ENCODE measurements around the gene GUCY2F.

Gene GUCY2F

DNA sequence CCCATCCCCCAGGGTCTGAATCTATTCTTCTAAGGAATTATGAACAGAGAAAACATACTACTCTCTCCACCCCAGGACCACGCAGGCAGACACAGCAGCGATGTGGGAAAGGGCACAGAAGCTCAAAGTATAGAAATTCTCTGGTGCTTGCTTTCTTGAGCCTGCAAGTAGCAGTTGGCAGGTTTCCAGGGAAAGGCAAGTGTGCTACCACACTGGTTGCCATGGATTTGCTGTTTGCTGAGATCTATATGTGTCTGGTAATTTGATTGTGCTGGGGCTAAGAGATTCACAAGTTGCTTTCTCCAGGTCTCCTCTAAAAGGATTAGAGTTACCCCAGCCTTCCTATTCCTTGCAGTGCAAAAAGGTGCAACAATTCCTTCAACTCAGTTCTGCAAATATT is 83.1 kb downstream of the GUCY2F start:
- TF ChIP-seq, protein P1, sequence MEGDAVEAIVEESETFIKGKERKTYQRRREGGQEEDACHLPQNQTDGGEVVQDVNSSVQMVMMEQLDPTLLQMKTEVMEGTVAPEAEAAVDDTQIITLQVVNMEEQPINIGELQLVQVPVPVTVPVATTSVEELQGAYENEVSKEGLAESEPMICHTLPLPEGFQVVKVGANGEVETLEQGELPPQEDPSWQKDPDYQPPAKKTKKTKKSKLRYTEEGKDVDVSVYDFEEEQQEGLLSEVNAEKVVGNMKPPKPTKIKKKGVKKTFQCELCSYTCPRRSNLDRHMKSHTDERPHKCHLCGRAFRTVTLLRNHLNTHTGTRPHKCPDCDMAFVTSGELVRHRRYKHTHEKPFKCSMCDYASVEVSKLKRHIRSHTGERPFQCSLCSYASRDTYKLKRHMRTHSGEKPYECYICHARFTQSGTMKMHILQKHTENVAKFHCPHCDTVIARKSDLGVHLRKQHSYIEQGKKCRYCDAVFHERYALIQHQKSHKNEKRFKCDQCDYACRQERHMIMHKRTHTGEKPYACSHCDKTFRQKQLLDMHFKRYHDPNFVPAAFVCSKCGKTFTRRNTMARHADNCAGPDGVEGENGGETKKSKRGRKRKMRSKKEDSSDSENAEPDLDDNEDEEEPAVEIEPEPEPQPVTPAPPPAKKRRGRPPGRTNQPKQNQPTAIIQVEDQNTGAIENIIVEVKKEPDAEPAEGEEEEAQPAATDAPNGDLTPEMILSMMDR (IDR thresholded peaks at IDR 0.05; ENCODE audit: insufficient read depth, low read depth, low read length, missing control alignments) = no peak
- DNase-seq (ENCODE audit: low read depth) = no peak
- H3K4me3 ChIP-seq (ENCODE audit: low read length) = no peak overlapping the region

DNA sequence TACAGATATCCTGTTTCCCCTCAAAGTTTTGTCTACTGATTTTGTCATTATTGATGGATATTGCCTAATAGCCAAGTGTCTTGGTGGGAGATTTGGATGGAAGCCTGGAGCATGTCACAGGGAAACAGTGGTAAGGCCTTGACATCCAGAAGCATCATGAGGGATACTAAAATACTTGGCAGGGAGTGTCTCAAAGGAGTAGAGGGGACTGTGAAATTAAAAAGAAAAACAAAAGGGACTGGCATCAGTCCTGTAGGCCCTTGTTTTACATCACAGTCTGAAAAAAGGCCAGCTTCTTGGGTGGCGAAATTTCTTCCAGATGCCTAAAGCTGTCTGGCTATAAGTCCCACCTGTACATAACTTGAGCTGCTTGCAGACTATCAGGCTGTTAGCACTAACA is 83.8 kb downstream of the GUCY2F start:
- DNase-seq (ENCODE audit: low read depth) = no peak
- TF ChIP-seq, protein P1 (IDR thresholded peaks at IDR 0.05; ENCODE audit: insufficient read depth, low read depth, low read length, missing control alignments) = no peak

DNA sequence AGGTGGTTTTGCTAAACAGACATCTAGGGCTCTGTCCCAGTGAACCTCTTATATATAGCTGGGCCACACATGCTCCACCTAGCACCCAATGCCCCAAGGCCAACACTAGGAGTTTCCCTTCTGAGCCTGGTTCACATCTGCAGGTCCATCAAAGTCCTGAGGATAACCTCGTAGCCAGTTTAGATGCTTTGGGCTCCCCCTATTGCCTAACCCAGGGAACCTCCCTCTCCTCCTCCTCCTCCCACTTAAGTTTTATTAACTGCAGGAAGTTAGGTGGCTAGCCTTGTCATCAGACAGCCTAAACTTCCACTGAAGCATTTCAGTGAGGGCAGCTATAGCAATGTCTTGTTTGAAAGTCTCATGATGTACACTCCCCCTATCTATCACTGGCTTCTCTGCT is 88.0 kb downstream of the GUCY2F start:
- DNase-seq (ENCODE audit: low read depth) = peak; percentile 9
- TF ChIP-seq, protein P1 (IDR thresholded peaks at IDR 0.05; ENCODE audit: insufficient read depth, low read depth, low read length, missing control alignments) = no peak
- H3K4me3 ChIP-seq (ENCODE audit: low read length) = no peak overlapping the region

More for the DNA sequence above, 83.8 kb downstream of the GUCY2F start:
- H3K4me3 ChIP-seq (ENCODE audit: low read length) = no peak overlapping the region

DNA sequence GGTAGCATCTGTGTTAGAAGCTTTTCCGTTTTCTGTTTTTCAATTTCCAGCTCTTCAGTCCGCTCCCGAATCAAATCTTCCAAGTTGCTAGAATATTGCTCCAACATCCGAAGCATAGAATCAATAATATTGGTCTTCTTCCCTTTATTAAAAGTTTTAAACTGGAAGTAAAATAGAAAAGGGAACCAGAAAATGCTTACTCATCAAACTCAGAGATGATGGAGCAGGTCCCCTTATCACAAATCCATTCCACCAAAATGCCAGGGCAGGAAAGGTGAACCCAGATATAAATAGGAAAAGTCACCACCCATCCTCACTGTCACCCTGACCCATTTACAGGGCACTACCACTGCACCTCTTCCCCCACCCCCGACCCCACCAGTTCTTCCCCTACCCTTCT is 89.0 kb downstream of the GUCY2F start:
- TF ChIP-seq, protein P1 (IDR thresholded peaks at IDR 0.05; ENCODE audit: insufficient read depth, low read depth, low read length, missing control alignments) = no peak
- DNase-seq (ENCODE audit: low read depth) = no peak

DNA sequence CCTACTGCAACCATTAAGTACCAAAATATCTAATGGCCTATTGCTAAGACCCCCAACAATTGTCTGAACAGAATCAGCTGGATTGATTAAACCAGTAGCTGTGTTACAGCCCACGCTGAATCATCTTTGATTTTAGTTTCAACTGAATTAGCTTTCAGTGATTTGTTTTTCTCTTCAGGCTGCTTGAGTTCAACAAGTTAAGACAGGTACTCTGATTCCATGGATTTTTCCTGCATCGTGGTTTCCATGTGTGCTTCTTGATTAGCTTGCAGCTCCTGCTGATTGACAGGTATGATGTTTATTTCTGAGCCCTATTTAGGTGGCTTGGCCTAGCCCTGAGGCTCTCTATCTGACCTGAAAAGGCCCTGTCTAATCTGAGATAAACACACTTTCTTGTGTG is 91.3 kb downstream of the GUCY2F start:
- no peak overlapping the region for H3K4me3 ChIP-seq (ENCODE audit: low read length)
- TF ChIP-seq, protein P1 (IDR thresholded peaks at IDR 0.05; ENCODE audit: insufficient read depth, low read depth, low read length, missing control alignments) = no peak
- DNase-seq (ENCODE audit: low read depth) = peak; percentile 76

More for the DNA sequence above, 89.0 kb downstream of the GUCY2F start:
- no peak overlapping the region for H3K4me3 ChIP-seq (ENCODE audit: low read length)

DNA sequence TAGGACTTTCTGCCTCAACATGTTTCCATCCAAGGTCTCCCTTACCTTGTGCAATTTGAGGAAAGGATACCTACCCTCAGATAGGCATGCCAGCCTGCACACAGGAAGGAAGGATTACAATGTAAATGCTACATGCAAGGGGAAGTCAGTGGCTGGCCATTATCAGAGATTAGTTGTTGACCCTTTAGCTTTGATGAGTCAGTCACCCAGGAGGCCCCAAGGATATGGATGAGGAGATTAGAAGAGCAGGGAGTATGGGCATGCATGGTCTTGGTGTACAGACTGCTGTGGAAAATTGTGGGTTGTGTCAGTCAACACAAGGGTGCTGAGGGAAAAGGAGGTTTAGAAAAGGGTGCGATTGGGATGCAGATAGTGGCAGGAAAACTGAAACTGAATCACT is 92.0 kb downstream of the GUCY2F start:
- DNase-seq (ENCODE audit: low read depth) = no peak
- TF ChIP-seq, protein P1 (IDR thresholded peaks at IDR 0.05; ENCODE audit: insufficient read depth, low read depth, low read length, missing control alignments) = no peak
- H3K4me3 ChIP-seq (ENCODE audit: low read length) = no peak overlapping the region

DNA sequence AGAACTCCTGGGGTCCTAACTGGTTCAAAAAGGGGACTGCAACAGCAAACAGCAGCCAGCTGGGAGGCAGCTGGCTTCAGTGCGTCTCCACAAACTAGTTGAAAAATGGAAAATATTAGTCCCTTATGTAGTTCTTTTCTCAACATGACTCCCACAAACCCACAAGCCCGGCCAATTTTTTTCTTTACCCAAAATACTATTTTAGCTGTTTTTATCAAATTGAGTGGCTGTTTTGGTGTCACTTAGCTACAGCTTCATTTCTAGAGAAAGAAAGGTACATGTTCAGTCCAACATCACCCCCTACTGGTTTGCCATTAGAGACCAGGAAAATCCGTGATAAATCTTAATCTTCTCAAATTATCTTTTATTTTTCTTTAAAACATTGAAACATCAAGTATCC is 97.2 kb downstream of the GUCY2F start:
- TF ChIP-seq, protein P1 (IDR thresholded peaks at IDR 0.05; ENCODE audit: insufficient read depth, low read depth, low read length, missing control alignments) = peak; percentile 52
- peak; percentile 43 for DNase-seq (ENCODE audit: low read depth)
- no peak overlapping the region for H3K4me3 ChIP-seq (ENCODE audit: low read length)

Measured in epithelial cell of esophagus (primary cell).